Measurements from ENCODE around the gene FBLN5.

Gene FBLN5

GRCh38 chr14:91945751-91946621, 1.5 kb downstream of the FBLN5 start:
- DNase-seq, result no peak

GRCh38 chr14:91942946-91943345, 4.5 kb downstream of the FBLN5 start:
- no peak for DNase-seq

- DNase-seq, result no peak
Measured at GRCh38 chr14:91942128-91942527, 5.4 kb downstream of the FBLN5 start.

- no peak for DNase-seq
Measured at GRCh38 chr14:91940209-91940608, 7.3 kb downstream of the FBLN5 start.

GRCh38 chr14:91935586-91935985, 11.9 kb downstream of the FBLN5 start:
- DNase-seq, result no peak

- DNase-seq, result no peak
Measured at GRCh38 chr14:91934554-91935285, 12.8 kb downstream of the FBLN5 start.

- DNase-seq, result no peak
Measured at GRCh38 chr14:91931478-91932088, 15.9 kb downstream of the FBLN5 start.

GRCh38 chr14:91929700-91930099, 17.8 kb downstream of the FBLN5 start:
- no peak for DNase-seq

GRCh38 chr14:91927800-91928199, 19.7 kb downstream of the FBLN5 start:
- DNase-seq, result no peak

GRCh38 chr14:91927191-91927590, 20.3 kb downstream of the FBLN5 start:
- no peak for DNase-seq

GRCh38 chr14:91926131-91926890, 21.2 kb downstream of the FBLN5 start:
- no peak for DNase-seq

- no peak for DNase-seq
Measured at GRCh38 chr14:91925727-91926121, 21.8 kb downstream of the FBLN5 start.

- no peak for DNase-seq
Measured at GRCh38 chr14:91925001-91925726, 22.3 kb downstream of the FBLN5 start.

- no peak for DNase-seq
Measured at GRCh38 chr14:91920526-91920925, 27.0 kb downstream of the FBLN5 start.

- DNase-seq, result no peak
Measured at GRCh38 chr14:91919814-91920213, 27.7 kb downstream of the FBLN5 start.

- DNase-seq, result no peak
Measured at GRCh38 chr14:91918186-91918883, 29.2 kb downstream of the FBLN5 start.

- DNase-seq, result no peak
Measured at GRCh38 chr14:91912035-91912434, 35.5 kb downstream of the FBLN5 start.

GRCh38 chr14:91911474-91912032, 35.9 kb downstream of the FBLN5 start:
- no peak for DNase-seq

- no peak for DNase-seq
Measured at GRCh38 chr14:91910196-91910595, 37.3 kb downstream of the FBLN5 start.

- DNase-seq, result no peak
Measured at GRCh38 chr14:91906374-91906773, 41.1 kb downstream of the FBLN5 start.

GRCh38 chr14:91904956-91905645, 42.4 kb downstream of the FBLN5 start:
- DNase-seq, result no peak

All from KG1 (cell line).